IMR-90 (cell line): ENCODE results near the gene PLD1. TPM values are rescaled to one million over a fixed set of nuclear protein-coding genes. Genes with fewer than 3 reads are reported as not detected.

Source experiments
- ATAC-seq: fragments of 200-7000 bp; cut with Tn5 transposase; 2 replicates; pipeline ENCODE4 v1.9.1; 2020; ENCODE audit warnings: low read depth, mild to moderate bottlenecking, moderate library complexity
- BruUV-seq: library from RNA; stranded (reverse); fragments of 400-500 nt; replicated peaks from 2 replicates; lab custom pipeline; 2021; lab: Mats Ljungman, UMichigan
- CTCF ChIA-PET: fragments of 300-600 bp; formaldehyde crosslinking; extraction: SDS; loops from one replicate; lab custom pipeline; 2021; ENCODE audit warnings: antibody characterized with exemption; lab: Yijun Ruan, JAX
- POLR2A ChIA-PET: fragments of 300-600 bp; sonication (Branson Sonifier 250); formaldehyde crosslinking; loops from one replicate; lab custom pipeline; 2022; ENCODE audit warnings: antibody characterized with exemption; ENCODE audit not compliant: unreplicated experiment; lab: Charles Lee
- DNase-seq: peaks from one replicate; pipeline ENCODE4 v3.0.0; 2013
- H2AFZ ChIP-seq: replicated peaks from 2 replicates; pipeline ENCODE3; 2013; ENCODE audit warnings: low read length, mild to moderate bottlenecking; ENCODE audit not compliant: poor library complexity
- H2AK5ac ChIP-seq: 2 replicates; pipeline ENCODE4 v1.6.1; 2013; ENCODE audit warnings: low read depth, low read length, inconsistent platforms
- H2AK9ac ChIP-seq: replicated peaks from 2 replicates; pipeline ENCODE3; 2013; ENCODE audit warnings: mild to moderate bottlenecking, low read depth, low read length, moderate library complexity; ENCODE audit not compliant: poor library complexity
- H2BK120ac ChIP-seq: 2 replicates; pipeline ENCODE4 v1.6.1; 2013; ENCODE audit warnings: low read depth, low read length, inconsistent platforms
- H2BK15ac ChIP-seq: 3 replicates; pipeline ENCODE4 v1.6.1; 2013; ENCODE audit warnings: low read depth, low read length, inconsistent platforms
- H2BK20ac ChIP-seq: 2 replicates; pipeline ENCODE4 v1.6.1; 2013; ENCODE audit warnings: low read depth, mild to moderate bottlenecking, inconsistent platforms, low read length, moderate library complexity
- H2BK5ac ChIP-seq: 2 replicates; pipeline ENCODE4 v1.6.1; 2013; ENCODE audit warnings: mild to moderate bottlenecking, low read depth, low read length, inconsistent platforms; ENCODE audit not compliant: poor library complexity, severe bottlenecking
- H3K14ac ChIP-seq: replicated peaks from 2 replicates; pipeline ENCODE4 v1.6.1; 2013; ENCODE audit warnings: low read depth, low read length, inconsistent platforms
- H3K18ac ChIP-seq: 2 replicates; pipeline ENCODE4 v1.6.1; 2013; ENCODE audit warnings: low read depth, low read length, control low read depth
- H3K23ac ChIP-seq: 2 replicates; pipeline ENCODE4 v1.6.1; 2013; ENCODE audit warnings: low read depth, low read length, inconsistent platforms
- H3K27ac ChIP-seq: 2 replicates; pipeline ENCODE4 v1.5.1; 2013; ENCODE audit warnings: mild to moderate bottlenecking, control low read depth, low read length; ENCODE audit not compliant: insufficient read depth
- H3K27me3 ChIP-seq: 2 replicates; pipeline ENCODE4 v1.6.1; 2013; ENCODE audit warnings: low read length; ENCODE audit not compliant: control insufficient read depth, insufficient read depth
- H3K36me3 ChIP-seq: 2 replicates; pipeline ENCODE4 v1.6.1; 2013; ENCODE audit warnings: low read length, mixed read lengths; ENCODE audit not compliant: control insufficient read depth, insufficient read depth
- H3K4ac ChIP-seq: 2 replicates; pipeline ENCODE4 v1.6.1; 2013; ENCODE audit warnings: low read depth, low read length, inconsistent platforms
- H3K4me1 ChIP-seq: 2 replicates; pipeline ENCODE4 v1.6.1; 2013; ENCODE audit warnings: low read length, mixed read lengths; ENCODE audit not compliant: control insufficient read depth, insufficient read depth
- H3K4me2 ChIP-seq: 2 replicates; pipeline ENCODE4 v1.6.1; 2013; ENCODE audit warnings: low read depth, mild to moderate bottlenecking, control low read depth, low read length, moderate library complexity
- H3K4me3 ChIP-seq: 2 replicates; pipeline ENCODE4 v1.5.1; 2013; ENCODE audit warnings: low read depth, mild to moderate bottlenecking, control low read depth, low read length, moderate library complexity; ENCODE audit not compliant: insufficient read depth
- H3K56ac ChIP-seq: 2 replicates; pipeline ENCODE4 v1.6.1; 2013; ENCODE audit warnings: low read length, inconsistent platforms; ENCODE audit not compliant: insufficient read depth; ENCODE audit errors: extremely low read depth
- H3K79me1 ChIP-seq, 2 experiments: 2 replicates each; pipeline ENCODE4 v1.6.1; 2013; ENCODE audit warnings: low read length in 2 of 2, inconsistent platforms in 1 of 2, low read depth in 1 of 2
- H3K9ac ChIP-seq: 2 replicates; pipeline ENCODE4 v1.6.1; 2013; ENCODE audit warnings: low read depth, low read length, control low read depth
- H3K9me1 ChIP-seq: 2 replicates; pipeline ENCODE4 v1.6.1; 2013; ENCODE audit warnings: low read length, inconsistent platforms; ENCODE audit not compliant: insufficient read depth
- H3K9me3 ChIP-seq: 2 replicates; pipeline ENCODE4 v1.6.1; 2013; ENCODE audit warnings: low read length; ENCODE audit not compliant: control insufficient read depth, insufficient read depth
- H4K20me1 ChIP-seq: 2 replicates; pipeline ENCODE4 v1.6.1; 2013; ENCODE audit warnings: low read length, inconsistent platforms; ENCODE audit not compliant: insufficient read depth
- H4K5ac ChIP-seq: 2 replicates; pipeline ENCODE4 v1.6.1; 2013; ENCODE audit warnings: mild to moderate bottlenecking, low read depth, low read length, control low read depth
- H4K8ac ChIP-seq, 2 experiments: 2 replicates each; pipeline ENCODE4 v1.6.1; 2013; ENCODE audit warnings: low read depth in 2 of 2, low read length in 2 of 2, control low read depth in 1 of 2, inconsistent platforms in 1 of 2
- H4K91ac ChIP-seq: 2 replicates; pipeline ENCODE4 v1.6.1; 2013; ENCODE audit warnings: low read depth, low read length, inconsistent platforms; ENCODE audit not compliant: insufficient read depth
- CEBPB ChIP-seq: IDR thresholded peaks from 2 replicates; pipeline ENCODE4 v1.6.1; 2012; ENCODE audit warnings: low read depth, low read length, improper control_type of control experiment
- CHD1 ChIP-seq: IDR thresholded peaks from 2 replicates; pipeline ENCODE4 v1.6.1; 2012; ENCODE audit warnings: low read depth, low read length, improper control_type of control experiment
- CTCF ChIP-seq: conservative IDR thresholded peaks from 2 replicates; pipeline ENCODE4 v1.5.1; 2012; ENCODE audit warnings: mild to moderate bottlenecking, low read depth, low read length, improper control_type of control experiment
- MAZ ChIP-seq: IDR thresholded peaks from 2 replicates; pipeline ENCODE4 v1.6.1; 2012; ENCODE audit warnings: low read depth, mild to moderate bottlenecking, low read length, improper control_type of control experiment, moderate library complexity, borderline replicate concordance
- MXI1 ChIP-seq: IDR thresholded peaks from 2 replicates; pipeline ENCODE4 v1.6.1; 2012; ENCODE audit warnings: low read depth, mild to moderate bottlenecking, low read length, moderate library complexity, borderline replicate concordance
- NFE2L2 ChIP-seq: fragments of 150-350 bp; IDR thresholded peaks from 2 replicates; pipeline ENCODE4 v1.6.1; 2016; ENCODE audit warnings: low read depth, mild to moderate bottlenecking, low read length
- POLR2A ChIP-seq: IDR thresholded peaks from 2 replicates; pipeline ENCODE4 v1.6.1; 2012; ENCODE audit warnings: mild to moderate bottlenecking, low read depth, low read length
- RAD21 ChIP-seq: IDR thresholded peaks from 2 replicates; pipeline ENCODE4 v1.6.1; 2012; ENCODE audit warnings: low read length, improper control_type of control experiment
- RCOR1 ChIP-seq: IDR thresholded peaks from 2 replicates; pipeline ENCODE4 v1.6.1; 2012; ENCODE audit warnings: mild to moderate bottlenecking, low read length, improper control_type of control experiment; ENCODE audit not compliant: insufficient replicate concordance
- SMC3 ChIP-seq: fragments of 150-350 bp; IDR thresholded peaks from 2 replicates; pipeline ENCODE4 v1.6.1; 2016; ENCODE audit warnings: low read depth, mild to moderate bottlenecking, antibody characterized with exemption, low read length, moderate library complexity
- USF2 ChIP-seq: fragments of 150-350 bp; IDR thresholded peaks from 2 replicates; pipeline ENCODE4 v1.6.1; 2017; ENCODE audit warnings: mild to moderate bottlenecking, antibody characterized with exemption, low read length, low read depth
- WGBS, 2 experiments: methylation state at CpG; one replicate each; pipeline versions ENCODE4 v1.1.5 to v1.1.7; 2013; ENCODE audit warnings: missing lambda C conversion rate in 2 of 2; ENCODE audit not compliant: insufficient read length in 1 of 2; ENCODE audit errors: extremely low coverage in 2 of 2; 5-methylcytosine and 5-hydroxymethylcytosine counted together
- dilution Hi-C: fragments of 300-500 bp; cut with HindIII; formaldehyde crosslinking; loops from one replicate; pipeline ENCODE4 v1.14.3; 2018; ENCODE audit warnings: low sequenced_read_pairs; ENCODE audit not compliant: unreplicated experiment
- in situ Hi-C: fragments of 300-500 bp; cut with MboI; formaldehyde crosslinking; loops from 3 replicates; pipeline ENCODE4 v1.14.3; 2019; ENCODE audit warnings: low sequenced_read_pairs, inconsistent platforms, mixed read lengths
- intact Hi-C: fragments of 100-400 bp; cut with micrococcal nuclease; formaldehyde crosslinking; loops from 2 replicates; pipeline ENCODE4 v1.10.0; 2022
- polyA plus RNA-seq, 3 experiments: library from polyadenylated mRNA; depleted of rRNA; stranded (reverse); fragments of >200 nt; gene quantifications; 2 replicates each; pipeline ENCODE4 v1.2.3, GENCODE V29; 2012; ENCODE audit warnings: low replicate concordance in 1 of 3
- total RNA-seq: library from RNA; depleted of rRNA; stranded (reverse); fragments of >200 nt; gene quantifications from 2 replicates; pipeline ENCODE4 v1.2.3, GENCODE V29; 2012

Gene PLD1
- total and polyA plus RNA-seq, 2 of the 4 experiments (the other 2 are of a cell fraction) = 3.3 to 9.7 TPM

- H2BK20ac ChIP-seq = no peak overlapping the region
- dilution Hi-C loops = no loop called here
- H4K8ac ChIP-seq = no peak overlapping the region
- no peak overlapping the region for H2BK15ac ChIP-seq
- WGBS, 2 experiments = no CpG with 5 or more reads among the region's 1 CpG
- H3K9me1 ChIP-seq = no peaks in the 10 kb centered on the region
- no peak overlapping the region for H4K91ac ChIP-seq
- no peak overlapping the region for H3K18ac ChIP-seq
- H3K27ac ChIP-seq = no peak overlapping the region
- ChIA-PET POLR2A (no interaction called here), CTCF (no interaction called here)
- BruUV-seq = no TSS peak
- H3K4me2 ChIP-seq = no peak overlapping the region
- H4K20me1 ChIP-seq = no peaks in the 10 kb centered on the region
- ATAC-seq (no peak), DNase-seq (no peak)
- in situ Hi-C loops = no loop called here
- H2BK120ac ChIP-seq = no peak overlapping the region
- no peak overlapping the region for H3K23ac ChIP-seq
- 0 out of 2 replicates have a peak, but pooled peaks cover 1% of the 10 kb centered on the region for H3K4me1 ChIP-seq
- no peak overlapping the region for H3K14ac ChIP-seq
- H3K9ac ChIP-seq = no peak overlapping the region
- no peak overlapping the region for H2BK5ac ChIP-seq
- H3K79me1 ChIP-seq = no peaks in the 10 kb centered on the region
- no peaks in the 10 kb centered on the region for H3K9me3 ChIP-seq
- H2AK5ac ChIP-seq = no peak overlapping the region
- no peak overlapping the region for H4K5ac ChIP-seq
- no peak overlapping the region for H3K4me3 ChIP-seq
- no peak overlapping the region for H3K56ac ChIP-seq
- H2AFZ ChIP-seq = no peak overlapping the region
- intact Hi-C loops = no loop called here
- no peaks in the 10 kb centered on the region for H3K27me3 ChIP-seq
- TF ChIP-seq POLR2A (no peak), RCOR1 (no peak), USF2 (no peak), CEBPB (no peak), MAZ (no peak), CHD1 (no peak), CTCF (no peak), MXI1 (no peak), NFE2L2 (no peak), SMC3 (no peak), RAD21 (no peak)
- H3K36me3 ChIP-seq = peaks cover 6% of the 10 kb centered on the region; the same call in 1 of the 2 replicates
- no peak overlapping the region for H3K4ac ChIP-seq
- H2AK9ac ChIP-seq = no peak overlapping the region
These were observed 136.3 kb downstream of the PLD1 start for GRCh38 chr3:171673951-171674350.
